Fibroblast of the aortic adventitia (primary cell): ENCODE results near the gene ZIC4. TPM values are rescaled to one million over a fixed set of nuclear protein-coding genes. Genes with fewer than 3 reads are reported as not detected.

Experiments
- DNase-seq: peaks from one replicate; pipeline ENCODE4 v3.0.0-alpha.2; 2010; ENCODE audit warnings: low read depth
- H3K4me3 ChIP-seq: 2 replicates; pipeline ENCODE4 v1.5.1; 2011; ENCODE audit warnings: low read depth, mild to moderate bottlenecking, control low read depth, low read length, moderate library complexity
- CTCF ChIP-seq: IDR thresholded peaks from 2 replicates; pipeline ENCODE4 v1.5.1; 2011; ENCODE audit warnings: mild to moderate bottlenecking, low read length, control low read depth, inconsistent platforms; ENCODE audit not compliant: insufficient read depth
- total RNA-seq: library from RNA; depleted of rRNA; stranded (reverse); fragments of >200 nt; gene quantifications from 2 replicates; pipeline ENCODE4 v1.2.3, GENCODE V29; 2012; ENCODE audit warnings: low replicate concordance

The ZIC4 gene
- total RNA-seq, 1 donor: not detected

- no peak overlapping the region for H3K4me3 ChIP-seq
- no peak for TF ChIP-seq CTCF
- no peak for DNase-seq
Observed at GRCh38 chr3:147395899-147396711, 10.2 kb downstream of the ZIC4 start.

DNA sequence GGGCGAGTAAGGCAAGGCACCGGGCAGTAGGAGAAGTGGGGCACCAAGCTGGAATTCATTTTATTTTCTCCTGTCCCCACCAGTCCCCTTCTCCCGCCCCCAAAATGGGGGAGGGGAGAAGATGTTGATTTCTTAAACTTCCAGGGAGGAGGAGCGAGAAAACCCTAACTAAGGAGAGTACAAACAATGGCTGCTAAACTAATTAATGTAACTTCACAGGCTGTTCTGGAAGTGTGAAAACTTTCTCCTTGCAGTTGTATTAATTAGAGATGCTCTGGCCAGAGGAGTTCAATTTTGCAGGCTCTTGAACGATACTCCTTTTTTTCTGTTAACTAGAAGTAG is 11.5 kb downstream of the ZIC4 start:
- no peak for DNase-seq
- TF ChIP-seq CTCF: no peak
- H3K4me3 ChIP-seq: no peak overlapping the region

GRCh38 chr3:147393943-147394883 is 12.1 kb downstream of the ZIC4 start:
- no peak for DNase-seq
- no peak for TF ChIP-seq CTCF
- no peak overlapping the region for H3K4me3 ChIP-seq

DNA sequence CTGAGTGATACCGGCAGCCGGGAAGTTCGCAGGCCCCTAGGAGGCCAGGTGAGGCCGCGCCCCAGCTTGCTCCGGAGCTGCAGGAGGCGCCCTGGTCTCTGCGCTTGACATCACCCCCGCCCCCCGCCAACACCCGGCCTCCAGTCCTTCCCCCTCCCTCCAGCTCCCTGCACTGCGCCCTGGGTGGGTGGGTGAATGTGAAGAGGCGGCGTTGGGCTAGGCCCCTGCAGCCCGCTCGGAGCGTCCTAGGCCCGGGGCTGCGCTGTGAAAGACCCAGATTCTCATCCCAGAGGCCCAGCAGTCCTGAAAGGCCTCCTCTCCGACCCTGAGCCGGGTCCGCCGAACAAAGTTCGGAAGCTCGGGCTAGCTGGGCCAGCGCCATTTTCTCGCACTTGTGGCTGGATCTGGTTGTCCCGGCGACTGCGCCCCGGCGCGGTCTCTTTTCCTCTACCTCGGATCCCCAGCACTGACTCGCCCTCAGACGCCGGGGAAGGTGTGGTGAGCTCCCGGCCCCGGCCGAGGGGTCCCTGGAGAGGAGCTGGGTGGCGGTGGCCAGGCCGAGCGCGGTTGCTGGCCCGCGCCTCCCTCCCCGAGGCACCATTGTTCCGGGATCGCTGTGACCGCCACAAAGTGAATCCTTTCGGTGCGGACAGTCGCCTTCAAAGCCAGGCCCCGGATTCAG is 12.9 kb downstream of the ZIC4 start:
- H3K4me3 ChIP-seq: peak overlapping the region; percentile 31
- TF ChIP-seq CTCF: no peak
- no peak for DNase-seq

DNA sequence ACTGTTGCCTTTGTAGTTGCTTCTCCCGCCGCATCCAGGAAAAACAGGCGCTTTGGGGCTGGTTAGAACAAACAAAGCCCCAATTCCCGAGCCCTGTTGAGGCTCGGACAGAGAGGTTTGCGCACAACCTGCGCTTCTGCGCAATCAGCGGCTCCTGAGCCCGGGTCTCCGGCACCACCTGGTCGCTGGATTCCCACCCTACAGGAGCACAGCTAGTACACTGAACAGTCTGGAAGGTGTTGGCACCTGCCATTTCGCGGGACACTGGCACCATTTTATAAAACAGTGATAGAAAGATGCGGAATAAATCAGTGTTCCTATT is 13.8 kb downstream of the ZIC4 start:
- no peak for DNase-seq
- H3K4me3 ChIP-seq: peak overlapping the region; percentile 55
- no peak for TF ChIP-seq CTCF

DNA sequence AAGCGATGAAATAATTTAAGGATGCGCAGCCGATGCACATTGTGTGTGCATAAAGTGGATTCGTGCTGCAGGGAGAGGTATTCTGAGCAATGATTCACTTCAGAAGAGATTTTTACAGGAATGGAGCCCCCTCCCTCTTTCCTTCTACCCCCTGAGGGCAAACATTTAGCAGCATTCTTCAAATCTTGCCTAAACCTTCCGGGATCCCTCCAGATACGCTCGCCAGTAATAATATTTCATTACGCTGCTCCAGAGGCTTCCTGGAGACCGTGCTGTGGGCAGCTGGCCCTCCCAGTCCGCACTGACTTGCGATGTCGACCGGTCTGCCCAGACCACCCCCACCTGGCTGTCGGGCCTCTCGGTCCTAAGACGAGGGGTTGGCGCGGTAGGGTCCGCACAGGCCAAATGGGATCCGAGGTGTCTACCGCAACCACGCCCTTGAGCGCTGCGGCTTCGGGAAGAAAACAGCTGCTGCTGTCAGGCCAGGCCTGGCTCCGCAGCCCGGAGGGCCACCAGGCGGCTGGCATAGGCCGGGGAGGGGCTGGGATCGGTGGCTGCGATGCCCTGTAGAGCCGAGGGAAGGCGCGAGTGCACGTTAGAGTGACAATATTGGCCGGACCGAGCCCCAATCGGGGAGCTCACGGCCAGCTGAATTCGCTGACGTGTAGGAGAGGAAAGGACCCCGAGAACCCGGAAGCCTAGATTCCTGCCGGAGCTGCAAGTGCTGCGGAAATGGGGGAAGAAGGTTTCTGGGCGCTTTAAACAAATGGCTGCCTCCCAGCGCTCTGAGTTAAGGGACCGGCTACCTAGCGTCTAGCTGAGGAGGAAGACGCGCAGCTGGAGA is 14.3 kb downstream of the ZIC4 start:
- peak; percentile 27 for TF ChIP-seq CTCF
- H3K4me3 ChIP-seq: peak overlapping the region; percentile 55
- peak; percentile 42 for DNase-seq
